Retinal pigment epithelial cell (primary cell): Measurements from ENCODE around the gene PCYT2.

ENCODE experiments used
- DNase-seq: peaks from one replicate; pipeline ENCODE4 v3.0.0-alpha.2; 2010; ENCODE audit warnings: low read depth
- H3K4me3 ChIP-seq: 2 replicates; pipeline ENCODE4 v1.5.1; 2011; ENCODE audit warnings: mild to moderate bottlenecking, low read length, control low read depth, moderate library complexity
- TF ChIP-seq, protein P1 (sequence below): conservative IDR thresholded peaks from 2 replicates; pipeline ENCODE4 v1.5.1; 2011; ENCODE audit warnings: low read depth, low read length, control low read depth, inconsistent platforms

PCYT2 gene

DNA sequence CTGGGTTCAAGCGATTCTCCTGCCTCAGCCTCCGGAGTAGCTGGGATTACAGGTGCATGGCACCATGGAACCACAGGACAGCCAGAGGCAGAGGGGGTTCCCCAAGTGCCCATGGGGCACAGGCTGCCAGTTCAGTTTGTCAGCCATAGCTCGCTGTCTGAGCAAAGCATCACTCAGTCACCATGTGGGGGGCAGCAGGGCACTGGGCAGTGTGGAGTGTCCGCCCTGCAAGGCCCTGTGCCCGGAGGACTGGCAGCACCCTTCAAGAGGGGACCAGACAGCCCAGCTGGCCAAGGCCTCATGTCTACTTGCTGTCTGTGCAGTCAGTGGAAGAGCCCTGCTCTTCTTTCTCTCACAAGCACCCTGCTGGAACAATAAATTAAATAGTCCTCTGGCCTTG, 26.2 kb downstream of the PCYT2 start:
- no peak for DNase-seq
- TF ChIP-seq, protein P1, sequence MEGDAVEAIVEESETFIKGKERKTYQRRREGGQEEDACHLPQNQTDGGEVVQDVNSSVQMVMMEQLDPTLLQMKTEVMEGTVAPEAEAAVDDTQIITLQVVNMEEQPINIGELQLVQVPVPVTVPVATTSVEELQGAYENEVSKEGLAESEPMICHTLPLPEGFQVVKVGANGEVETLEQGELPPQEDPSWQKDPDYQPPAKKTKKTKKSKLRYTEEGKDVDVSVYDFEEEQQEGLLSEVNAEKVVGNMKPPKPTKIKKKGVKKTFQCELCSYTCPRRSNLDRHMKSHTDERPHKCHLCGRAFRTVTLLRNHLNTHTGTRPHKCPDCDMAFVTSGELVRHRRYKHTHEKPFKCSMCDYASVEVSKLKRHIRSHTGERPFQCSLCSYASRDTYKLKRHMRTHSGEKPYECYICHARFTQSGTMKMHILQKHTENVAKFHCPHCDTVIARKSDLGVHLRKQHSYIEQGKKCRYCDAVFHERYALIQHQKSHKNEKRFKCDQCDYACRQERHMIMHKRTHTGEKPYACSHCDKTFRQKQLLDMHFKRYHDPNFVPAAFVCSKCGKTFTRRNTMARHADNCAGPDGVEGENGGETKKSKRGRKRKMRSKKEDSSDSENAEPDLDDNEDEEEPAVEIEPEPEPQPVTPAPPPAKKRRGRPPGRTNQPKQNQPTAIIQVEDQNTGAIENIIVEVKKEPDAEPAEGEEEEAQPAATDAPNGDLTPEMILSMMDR, result no peak
- no peak overlapping the region for H3K4me3 ChIP-seq

- DNase-seq, result no peak
- TF ChIP-seq, protein P1, result no peak
- no peak overlapping the region for H3K4me3 ChIP-seq
Observed at GRCh38 chr17:81884520-81884919, 26.7 kb downstream of the PCYT2 start.

DNA sequence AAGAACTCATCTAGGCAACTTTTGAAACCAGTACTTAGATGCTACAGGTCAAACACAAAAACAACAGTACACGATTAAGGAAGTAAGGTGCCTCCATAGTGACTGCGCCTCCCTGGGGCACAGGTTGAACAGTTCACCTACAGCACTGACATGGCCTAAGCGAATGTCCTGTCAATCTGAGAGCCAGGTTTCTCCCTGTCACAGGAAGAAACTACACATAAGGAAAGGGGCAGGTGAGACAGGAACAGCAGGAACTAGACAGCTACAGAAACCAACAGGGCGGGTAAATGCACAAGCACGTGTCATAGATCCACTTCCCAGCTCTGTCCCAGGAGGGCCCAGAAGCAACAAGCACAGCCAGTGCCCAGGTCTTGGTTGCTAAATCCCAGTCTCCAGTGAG, 32.1 kb downstream of the PCYT2 start:
- DNase-seq, result no peak
- no peak overlapping the region for H3K4me3 ChIP-seq
- TF ChIP-seq, protein P1, result no peak

DNA sequence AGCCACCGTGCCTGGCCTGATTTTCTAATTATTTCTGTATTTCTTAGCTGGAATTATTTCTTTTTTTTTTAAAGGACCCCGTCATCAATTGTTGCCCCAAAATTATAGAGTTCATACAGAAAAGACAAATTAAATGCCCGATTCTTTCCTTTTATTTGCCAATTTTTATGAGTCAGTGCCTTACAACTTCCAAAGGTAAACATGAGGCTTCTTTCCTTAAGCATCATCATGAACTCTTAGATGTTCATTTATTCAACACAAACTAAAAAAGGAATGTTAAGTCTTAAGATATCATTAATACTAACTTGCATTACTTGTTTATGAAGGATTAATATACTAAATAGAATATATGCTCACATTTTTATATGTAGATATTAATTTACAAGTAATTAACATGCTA, 32.9 kb downstream of the PCYT2 start:
- TF ChIP-seq, protein P1, result no peak
- DNase-seq, result no peak
- H3K4me3 ChIP-seq, result no peak overlapping the region

DNA sequence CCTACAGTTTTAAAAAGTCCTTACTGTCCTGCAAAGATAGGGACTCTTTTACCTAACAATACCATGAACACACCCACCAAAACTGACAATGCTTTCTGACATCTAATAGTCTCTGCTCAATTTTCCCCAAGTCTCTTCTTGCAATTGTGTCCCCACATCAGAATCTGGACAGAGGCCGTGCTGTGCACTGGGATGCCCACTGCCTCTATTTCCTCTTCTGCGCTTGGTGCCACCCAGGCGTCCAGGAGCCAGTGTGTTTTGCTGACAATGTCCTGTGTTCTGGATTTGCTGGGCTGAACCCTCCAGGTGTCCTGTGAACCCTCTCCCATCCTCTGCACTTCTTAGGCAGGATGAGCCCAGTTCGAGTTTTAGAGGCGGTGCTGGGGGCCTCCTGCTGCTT, 33.6 kb downstream of the PCYT2 start:
- no peak overlapping the region for H3K4me3 ChIP-seq
- no peak for DNase-seq
- TF ChIP-seq, protein P1, result no peak

DNA sequence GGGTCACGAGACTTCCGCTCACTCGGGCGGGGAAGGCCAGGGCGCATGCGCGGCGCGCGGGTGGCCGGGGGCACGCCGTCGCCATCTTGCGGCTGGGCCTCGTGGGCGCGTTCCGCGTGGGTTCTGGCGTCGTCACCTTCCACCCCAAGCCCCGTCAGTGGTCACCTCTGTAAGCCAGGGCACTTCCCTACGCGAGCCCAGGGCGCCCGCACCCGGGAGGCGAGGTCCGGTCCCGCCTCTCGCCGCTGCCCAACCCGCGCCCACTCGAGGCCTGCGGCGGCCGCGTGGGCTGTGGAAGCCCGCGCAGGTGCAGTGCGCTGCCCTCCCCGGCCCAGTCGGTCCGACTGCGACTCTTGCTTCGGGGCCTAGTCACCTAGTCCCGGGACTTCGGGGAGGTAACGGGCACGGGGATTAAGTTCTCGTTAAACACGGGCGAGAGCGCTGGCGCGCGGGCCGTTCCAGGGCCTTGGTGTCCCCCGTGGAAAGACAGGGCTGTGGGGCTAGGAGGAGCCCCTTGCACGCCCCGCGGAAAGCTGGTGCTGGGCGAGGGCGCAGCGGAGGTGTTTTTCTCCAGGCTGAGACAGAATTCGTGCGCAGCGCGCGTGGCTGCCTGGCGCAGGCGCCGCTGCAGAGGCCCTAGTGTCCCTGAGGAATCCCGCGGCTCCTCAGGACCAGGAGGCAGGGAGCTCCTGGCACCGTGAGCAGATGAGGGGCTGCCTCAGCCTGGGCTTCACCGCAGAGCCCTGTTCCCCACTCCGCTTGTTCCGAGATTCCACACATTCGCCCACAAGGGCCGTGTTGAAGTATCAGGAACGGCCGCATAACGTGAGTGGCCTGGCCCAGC, 39.6 kb downstream of the PCYT2 start:
- TF ChIP-seq, protein P1, result no peak
- peak overlapping the region; percentile 77 for H3K4me3 ChIP-seq
- no peak for DNase-seq

DNA sequence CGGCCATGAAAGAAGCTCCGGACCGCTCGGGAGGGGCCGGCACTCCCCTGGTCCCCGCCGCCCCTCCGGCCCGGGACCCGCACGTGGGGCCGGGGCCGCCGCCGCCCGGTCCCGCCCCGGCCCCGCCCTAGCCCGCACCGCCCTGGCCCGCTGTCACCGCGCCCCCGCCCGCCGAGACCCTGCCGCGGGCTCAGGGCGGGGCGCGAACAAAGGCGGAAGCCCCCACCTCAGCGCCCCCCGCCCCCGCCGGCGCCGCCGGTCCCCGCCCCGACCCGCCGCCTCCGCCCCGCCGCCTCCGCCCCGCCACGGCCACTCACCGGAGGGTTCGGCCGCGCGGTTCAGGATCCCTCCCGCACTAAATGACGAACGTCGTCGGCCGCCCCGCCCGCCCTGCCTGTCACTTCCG, 40.2 kb downstream of the PCYT2 start, which contains the start of gene ARHGDIA:
Gene ARHGDIA, minus strand, starts transcription at position 357 of the 406 bp plus-strand sequence. CDS start 1,407 bp downstream, outside the sequence.
- TF ChIP-seq, protein P1, result no peak

More for the DNA sequence above, 40.2 kb downstream of the PCYT2 start, which contains the start of gene ARHGDIA:
- H3K4me3 ChIP-seq, result peak within 1 kb of the TSS; percentile 77
- no peak for DNase-seq
